NCI-H1694 treated with DMSO at 0.1 percent for 48 hours (cell line): ENCODE measurements around the gene YEATS4.
A peak's percentile ranks its signal among the peaks of the same experiment; 100 is the strongest.
"Not testable (repeated sequence)": the region's sequence is repeated elsewhere in the genome, so short reads cannot be mapped to it uniquely, and the experiment has no call there.

Experiments
- DNase-seq: peaks from one replicate; lab custom pipeline; 2025; lab: John Stamatoyannopoulos, UW

The YEATS4 gene

DNA sequence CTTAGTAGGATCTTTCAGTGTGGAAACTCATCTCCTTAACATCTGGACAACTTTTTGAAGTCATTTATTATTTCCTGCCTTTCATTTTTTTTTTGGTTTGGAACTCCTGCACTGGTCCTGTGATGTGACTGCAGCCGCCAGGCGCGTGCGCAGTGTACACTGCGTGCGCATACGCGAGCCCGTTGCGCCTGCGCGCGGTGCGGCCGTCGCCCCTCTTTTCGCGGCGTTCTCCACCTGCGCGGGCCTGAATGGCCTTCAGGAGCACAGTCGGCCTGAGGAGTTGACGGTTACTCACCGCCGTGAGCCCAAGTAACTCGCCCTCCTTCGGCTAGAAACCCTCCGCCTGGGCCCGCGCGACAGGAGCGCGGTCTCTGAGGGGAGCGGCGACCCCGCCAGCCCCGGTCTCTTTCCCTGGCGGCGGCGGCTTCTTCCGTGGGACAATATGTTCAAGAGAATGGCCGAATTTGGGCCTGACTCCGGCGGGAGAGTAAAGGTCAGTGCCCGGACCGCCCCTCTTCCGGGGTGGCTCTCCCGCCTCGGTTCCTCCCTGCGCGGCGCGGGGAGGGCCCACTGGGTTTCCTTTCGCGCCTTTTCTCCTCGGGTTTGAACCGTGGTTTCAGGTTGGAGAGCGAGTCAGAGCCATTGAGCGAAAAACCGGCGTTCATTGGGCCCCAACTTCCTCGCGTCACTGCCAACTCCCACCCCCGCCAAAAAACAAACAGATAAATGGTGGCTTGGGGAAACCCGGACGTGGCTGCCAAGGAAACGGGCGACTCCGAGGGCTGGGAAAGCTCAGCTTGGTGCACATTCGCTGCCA is at the start of gene YEATS4:
Gene YEATS4 (plus strand): TSS at position 213 of the 817 bp plus-strand sequence. CDS start 230 bp downstream, at position 443.
- peak; percentile 82 for DNase-seq

DNA sequence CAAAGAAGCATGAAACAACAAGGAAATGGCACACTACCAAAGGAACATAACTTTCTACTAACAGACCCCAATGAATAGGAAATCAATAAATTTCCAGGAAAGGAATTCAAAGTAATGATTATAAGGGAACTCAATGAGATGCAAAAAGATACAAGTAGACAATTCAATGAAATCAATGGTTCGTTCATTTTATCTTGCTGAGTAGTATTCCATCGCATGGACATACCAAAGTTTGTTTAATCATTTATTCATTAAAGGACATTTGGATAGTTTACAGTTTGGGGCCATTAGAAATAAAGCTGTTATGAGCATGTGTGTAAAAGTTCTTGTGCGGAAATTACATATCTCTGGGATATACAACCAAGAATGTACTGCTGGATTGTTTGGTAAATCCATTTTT is 46.3 kb upstream of the YEATS4 start:
- no peak for DNase-seq

GRCh38 chr12:69316784-69317183 is 42.8 kb upstream of the YEATS4 start:
- not testable (repeated sequence) for DNase-seq

DNA sequence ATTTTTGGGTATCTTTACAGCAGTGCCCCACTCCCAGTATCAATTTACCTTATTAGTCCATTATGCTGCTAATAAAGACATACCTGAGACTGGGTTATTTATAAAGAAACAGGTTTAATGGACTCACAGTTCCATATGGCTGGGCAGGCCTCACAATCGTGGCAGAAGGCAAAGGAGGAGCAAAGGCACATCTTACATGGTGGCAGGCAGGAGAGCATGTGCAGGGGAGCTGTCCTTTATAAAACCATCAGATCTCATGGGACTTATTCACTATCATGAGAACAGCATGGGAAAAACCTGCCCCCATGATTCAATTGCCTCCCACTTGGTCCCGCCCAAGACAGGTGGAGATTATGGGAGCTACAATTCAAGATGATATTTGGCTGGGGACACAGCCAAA is 42.3 kb upstream of the YEATS4 start:
- DNase-seq, result not testable (repeated sequence)

- no peak for DNase-seq
Observed at GRCh38 chr12:69318225-69318624, 41.3 kb upstream of the YEATS4 start.

- no peak for DNase-seq
Observed at GRCh38 chr12:69321351-69321750, 38.2 kb upstream of the YEATS4 start.

GRCh38 chr12:69324797-69325466 is 34.6 kb upstream of the YEATS4 start:
- no peak for DNase-seq

DNA sequence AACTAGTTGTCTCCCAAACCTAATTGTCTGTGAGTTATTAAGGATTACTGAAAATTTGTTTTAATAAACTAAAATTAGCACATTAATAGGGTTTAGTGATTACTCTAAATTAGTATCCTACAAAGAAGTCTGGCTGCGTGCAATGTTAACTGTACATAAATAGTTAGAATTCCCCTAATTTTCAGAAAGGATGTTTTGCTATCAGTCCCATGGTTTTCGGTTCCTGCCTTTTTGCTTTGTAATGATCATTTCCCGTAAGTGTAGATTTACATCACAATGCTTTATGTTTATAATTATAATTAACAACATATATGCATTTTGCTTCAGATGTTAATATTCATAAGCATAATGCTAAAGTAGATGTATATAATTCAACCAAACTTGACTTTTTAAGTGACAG is 31.1 kb upstream of the YEATS4 start:
- no peak for DNase-seq

- DNase-seq, result no peak
Observed at GRCh38 chr12:69329669-69330428, 29.7 kb upstream of the YEATS4 start.

- DNase-seq, result no peak
Observed at GRCh38 chr12:69330475-69331473, 28.8 kb upstream of the YEATS4 start.

DNA sequence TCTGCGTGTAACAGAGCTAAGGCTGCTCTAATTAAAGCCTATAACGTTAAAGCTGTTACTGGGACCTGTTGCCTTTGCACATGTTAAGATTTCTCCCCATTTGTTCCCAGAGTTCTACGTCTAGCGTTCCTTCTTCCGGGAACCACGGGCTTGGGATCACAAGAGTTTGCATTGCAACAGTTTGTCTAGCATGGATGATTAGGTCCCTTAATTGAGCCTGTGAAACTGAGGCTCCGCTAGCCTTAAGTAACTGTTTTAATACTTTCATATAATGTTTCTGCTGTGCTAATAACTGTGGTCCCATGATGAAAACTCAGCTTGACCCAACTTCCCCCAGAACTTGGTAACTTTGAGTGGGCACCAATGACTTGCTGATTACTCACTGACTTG is 28.0 kb upstream of the YEATS4 start:
- no peak for DNase-seq

- no peak for DNase-seq
Observed at GRCh38 chr12:69331909-69332684, 27.4 kb upstream of the YEATS4 start.

DNA sequence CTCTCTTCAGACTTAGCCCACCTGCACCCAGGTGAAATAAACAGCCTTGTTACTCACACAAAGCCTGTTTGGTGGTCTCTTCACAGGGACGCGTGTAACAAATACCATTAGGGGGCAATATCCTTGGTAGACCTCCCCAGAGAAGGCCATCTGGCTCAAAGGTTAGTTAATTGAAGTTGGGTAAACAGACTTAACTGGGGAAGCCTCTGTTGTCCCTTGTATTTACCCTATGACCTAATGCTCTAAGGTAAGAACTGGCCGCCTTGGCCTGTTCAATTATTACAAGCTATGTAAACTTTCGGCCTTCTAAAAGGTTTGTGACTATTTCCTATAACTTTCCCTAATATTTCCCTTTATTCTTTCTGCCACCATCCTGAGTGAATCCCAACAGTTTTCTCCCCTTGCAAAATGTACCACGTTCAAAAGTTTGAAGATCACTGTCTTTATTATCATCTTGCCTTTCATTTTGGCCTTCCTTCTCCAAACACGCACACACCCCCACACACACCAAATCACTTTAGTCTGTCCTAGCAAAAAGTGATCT is 26.7 kb upstream of the YEATS4 start:
- DNase-seq, result no peak

GRCh38 chr12:69334158-69334557 is 25.4 kb upstream of the YEATS4 start:
- DNase-seq, result no peak

DNA sequence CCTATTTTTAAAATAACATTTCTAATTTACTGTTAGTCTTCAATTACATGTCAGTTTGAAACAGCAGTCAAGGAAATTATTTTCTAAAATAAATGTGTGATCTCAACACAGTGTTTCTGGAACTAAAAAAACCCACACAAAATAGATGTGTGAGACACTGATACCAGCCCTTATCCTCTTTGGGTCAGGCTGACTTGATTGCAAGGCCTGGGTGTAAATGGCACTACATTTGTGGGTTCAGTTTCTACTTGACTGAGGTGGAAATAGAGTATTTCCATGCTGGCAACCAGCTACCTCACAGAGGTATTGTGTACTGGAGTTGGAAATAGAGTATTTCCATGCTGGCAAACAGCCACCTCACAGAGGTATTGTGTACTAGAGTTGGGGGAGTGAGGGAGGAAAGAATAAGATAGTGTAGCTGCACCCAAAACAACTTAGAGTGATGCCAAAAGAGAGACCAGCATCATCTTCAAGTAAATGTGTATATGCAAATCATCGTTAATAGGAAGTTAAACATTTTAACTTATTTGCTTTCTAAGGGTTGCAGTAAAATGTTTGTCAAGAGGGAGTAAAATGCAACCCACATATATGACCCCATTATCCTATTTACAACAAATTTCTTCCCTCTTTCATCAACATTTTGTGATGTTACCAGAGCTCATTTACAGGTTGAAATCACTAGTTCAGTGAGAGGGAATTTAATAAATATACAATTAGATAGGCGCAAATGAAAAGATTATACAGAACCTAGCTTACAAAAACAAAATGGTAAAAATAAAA is 22.0 kb upstream of the YEATS4 start:
- DNase-seq, result no peak

DNA sequence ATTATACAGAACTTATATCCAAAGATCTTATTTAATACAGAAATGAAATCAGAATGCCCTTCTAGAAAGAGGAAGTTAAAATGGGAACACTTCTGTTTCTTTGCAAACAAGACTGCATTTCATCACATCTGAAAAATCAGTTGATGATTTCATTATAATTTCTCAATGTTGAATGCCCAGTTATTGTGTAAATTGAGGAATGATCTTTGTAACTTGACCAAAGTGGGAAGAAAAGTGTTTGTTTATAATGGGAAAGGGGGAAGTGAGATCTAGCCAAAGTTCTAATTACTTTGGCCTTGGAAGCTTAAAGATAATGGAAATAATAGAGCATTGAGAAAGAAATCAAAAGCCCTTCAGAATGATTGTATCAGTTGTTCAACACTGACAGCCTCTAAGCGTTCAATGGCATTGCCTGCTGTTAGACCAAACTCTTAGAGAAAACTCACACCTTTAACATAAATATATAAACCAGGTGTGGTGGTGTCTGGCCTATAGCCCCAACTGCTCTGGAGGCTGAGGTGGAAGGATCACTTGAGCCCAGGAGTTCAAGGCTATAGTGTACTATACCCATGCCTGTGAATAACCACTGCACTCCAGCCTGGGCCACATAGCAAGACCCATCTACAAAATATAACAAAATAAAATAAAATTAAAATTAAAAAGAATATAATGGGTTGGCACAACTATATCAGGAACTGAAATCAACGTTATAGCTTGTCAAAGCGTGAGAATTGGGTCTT is 21.3 kb upstream of the YEATS4 start:
- no peak for DNase-seq

DNA sequence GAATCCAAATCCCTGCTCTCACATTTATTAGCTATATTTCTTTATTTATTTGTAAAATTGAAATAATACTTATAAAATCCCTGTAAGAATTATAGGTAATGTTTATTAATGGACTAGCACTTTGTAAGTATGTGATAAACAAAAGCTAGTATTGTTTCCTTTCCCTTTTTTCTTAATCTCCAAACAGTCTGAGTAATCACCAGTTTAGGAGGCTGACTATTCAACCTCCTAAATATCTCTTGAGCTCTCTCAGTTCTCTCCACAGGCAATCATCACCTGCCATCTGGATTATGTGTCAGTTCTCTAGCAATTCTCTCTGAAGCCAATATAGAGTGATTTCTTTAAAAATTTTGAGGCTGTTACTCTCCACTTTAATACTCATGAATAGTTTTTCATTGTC is 20.6 kb upstream of the YEATS4 start:
- DNase-seq, result no peak

DNA sequence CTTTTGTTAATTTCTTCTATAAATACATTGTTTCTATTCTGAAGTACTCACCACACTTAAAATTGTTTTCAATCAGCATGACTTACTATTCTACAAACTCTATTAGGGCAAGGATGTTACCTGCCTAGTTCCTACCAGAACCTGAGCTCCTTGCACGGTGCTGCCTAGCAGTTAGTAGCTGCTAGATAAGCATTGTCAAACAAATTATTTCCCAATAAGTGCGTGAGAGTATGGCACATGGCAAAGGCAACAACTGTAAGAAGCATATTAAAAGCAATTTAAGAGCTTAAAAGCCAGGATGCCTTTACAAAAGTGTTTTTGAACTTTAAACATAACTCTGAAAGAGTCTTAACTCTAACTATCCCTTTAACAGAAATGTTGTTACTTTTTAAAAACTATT is 19.5 kb upstream of the YEATS4 start:
- no peak for DNase-seq

GRCh38 chr12:69341328-69341727 is 18.2 kb upstream of the YEATS4 start:
- DNase-seq, result no peak
